Sigmoid colon (tissue), 4 donors: ENCODE data around the gene PRDX1.

Experiments used
- CTCF ChIP-seq, 4 experiments: fragments of 450-650 bp in 3 of 4; fragments of 200-600 bp in 1 of 4; IDR thresholded peaks; one replicate each; pipeline ENCODE4 v1.5.1; 2016 to 2019; ENCODE audit warnings: antibody characterized with exemption in 4 of 4, mild to moderate bottlenecking in 3 of 4, moderate library complexity in 2 of 4
- EP300 ChIP-seq, 4 donors: sonication (generic); formaldehyde crosslinking; IDR thresholded peaks; one replicate each; pipeline ENCODE4 v1.6.1; 2017; ENCODE audit warnings: antibody characterized with exemption in 4 of 4
- POLR2A ChIP-seq, 2 donors: fragments of 450-650 bp; IDR thresholded peaks; one replicate each; pipeline ENCODE4 v1.6.1; 2016; ENCODE audit warnings: antibody characterized with exemption in 2 of 2, mild to moderate bottlenecking in 2 of 2, moderate library complexity in 2 of 2
- POLR2AphosphoS5 ChIP-seq, 4 donors: sonication (generic); formaldehyde crosslinking; IDR thresholded peaks; one replicate each; pipeline ENCODE4 v1.6.1; 2017; ENCODE audit warnings: antibody characterized with exemption in 4 of 4

- TF ChIP-seq CTCF (IDR thresholded peaks at IDR 0.05) = no peak
- TF ChIP-seq EP300 (IDR thresholded peaks at IDR 0.05) = no peak
- no peak for TF ChIP-seq POLR2AphosphoS5 (IDR thresholded peaks at IDR 0.05)
- no peak for TF ChIP-seq POLR2A (IDR thresholded peaks at IDR 0.05)
Measured at GRCh38 chr1:45516036-45516435, 5.6 kb downstream of the PRDX1 start.
